ENCODE results near the gene AP1S2.
"Not testable (repeated sequence)": the region's sequence is repeated elsewhere in the genome, so short reads cannot be mapped to it uniquely, and the experiment has no call there.

Gene AP1S2

GRCh38 chrX:15881381-15881897 is 26.8 kb upstream of the AP1S2 start:
- H4K12ac ChIP-seq (ENCODE audit: low read depth, low read length) = no peak overlapping the region
- no peaks in the 10 kb centered on the region for H3K79me2 ChIP-seq (ENCODE audit: control insufficient read depth, insufficient read depth, low read length, poor library complexity)
- no peak overlapping the region for H4K91ac ChIP-seq (ENCODE audit: low read depth, low read length)
- H2AFZ ChIP-seq (ENCODE audit: insufficient read depth, low read length, poor library complexity) = no peak overlapping the region
- WGBS (ENCODE audit: extremely low coverage, insufficient coverage, insufficient read length) = no CpG with 5 or more reads among the region's 2 CpGs
- no peak overlapping the region for H2BK5ac ChIP-seq (ENCODE audit: low read depth, low read length, poor library complexity)
- no peak overlapping the region for H2BK120ac ChIP-seq (ENCODE audit: insufficient read depth, low read length, poor library complexity)
- no peak overlapping the region for H3K9ac ChIP-seq (ENCODE audit: low read length)
- H3K4me1 ChIP-seq (ENCODE audit: control insufficient read depth in 1 of 2, insufficient read depth in 2 of 2, low read length in 2 of 2) = no peaks in the 10 kb centered on the region
- no peak overlapping the region for H4K8ac ChIP-seq (ENCODE audit: low read depth, low read length)
- H3K9me3 ChIP-seq (ENCODE audit: insufficient read depth, low read depth, low read length) = no peaks in the 10 kb centered on the region
- no peaks in the 10 kb centered on the region for H3K36me3 ChIP-seq (ENCODE audit: control insufficient read depth in 1 of 2, insufficient read depth in 2 of 2, low read length in 2 of 2)
- no peak overlapping the region for H3K18ac ChIP-seq (ENCODE audit: low read length)
- H3K27me3 ChIP-seq (ENCODE audit: insufficient read depth, low read length) = no peaks in the 10 kb centered on the region
- no peak for DNase-seq
- no peak overlapping the region for H3K4ac ChIP-seq (ENCODE audit: low read depth, low read length)
- H2BK12ac ChIP-seq (ENCODE audit: low read length) = no peak overlapping the region
- H3K4me2 ChIP-seq (ENCODE audit: low read length) = no peak overlapping the region
- no peak overlapping the region for H3K14ac ChIP-seq (ENCODE audit: low read length)
- H3K23ac ChIP-seq (ENCODE audit: low read length) = no peak overlapping the region
- H2AK5ac ChIP-seq (ENCODE audit: low read length) = no peak overlapping the region
- no peak overlapping the region for H3K27ac ChIP-seq (ENCODE audit: low read depth, low read length)
- H3K79me1 ChIP-seq (ENCODE audit: low read length) = no peaks in the 10 kb centered on the region
- no peak overlapping the region for H3K4me3 ChIP-seq (ENCODE audit: low read depth, low read length)

- not testable (repeated sequence) for DNase-seq; H3K23ac ChIP-seq (ENCODE audit: low read length); H3K4me2 ChIP-seq (ENCODE audit: low read length); H4K8ac ChIP-seq (ENCODE audit: low read depth, low read length); H3K14ac ChIP-seq (ENCODE audit: low read length); H4K12ac ChIP-seq (ENCODE audit: low read depth, low read length); H3K4me1 ChIP-seq (ENCODE audit: control insufficient read depth in 1 of 2, insufficient read depth in 2 of 2, low read length in 2 of 2); H3K4ac ChIP-seq (ENCODE audit: low read depth, low read length); H3K27me3 ChIP-seq (ENCODE audit: insufficient read depth, low read length); H3K79me2 ChIP-seq (ENCODE audit: control insufficient read depth, insufficient read depth, low read length, poor library complexity); H2BK5ac ChIP-seq (ENCODE audit: low read depth, low read length, poor library complexity); H2BK12ac ChIP-seq (ENCODE audit: low read length); H3K36me3 ChIP-seq (ENCODE audit: control insufficient read depth in 1 of 2, insufficient read depth in 2 of 2, low read length in 2 of 2); H3K18ac ChIP-seq (ENCODE audit: low read length); H3K79me1 ChIP-seq (ENCODE audit: low read length); H2AK5ac ChIP-seq (ENCODE audit: low read length); H3K4me3 ChIP-seq (ENCODE audit: low read depth, low read length); H3K9me3 ChIP-seq (ENCODE audit: insufficient read depth, low read depth, low read length); H3K9ac ChIP-seq (ENCODE audit: low read length); H2BK120ac ChIP-seq (ENCODE audit: insufficient read depth, low read length, poor library complexity); H4K91ac ChIP-seq (ENCODE audit: low read depth, low read length); H3K27ac ChIP-seq (ENCODE audit: low read depth, low read length); H2AFZ ChIP-seq (ENCODE audit: insufficient read depth, low read length, poor library complexity)
- no CpG with 5 or more reads among the region's 1 CpG for WGBS (ENCODE audit: extremely low coverage, insufficient coverage, insufficient read length)
Measured at GRCh38 chrX:15877914-15878313, 23.3 kb upstream of the AP1S2 start.

GRCh38 chrX:15877380-15877779 is 22.8 kb upstream of the AP1S2 start:
- Histone ChIP-seq H2AFZ (ENCODE audit: insufficient read depth, low read length, poor library complexity) (no peak overlapping the region), H4K8ac (ENCODE audit: low read depth, low read length) (no peak overlapping the region), H3K79me2 (ENCODE audit: control insufficient read depth, insufficient read depth, low read length, poor library complexity) (no peaks in the 10 kb centered on the region), H2AK5ac (ENCODE audit: low read length) (no peak overlapping the region), H3K4me3 (ENCODE audit: low read depth, low read length) (no peak overlapping the region), H3K18ac (ENCODE audit: low read length) (no peak overlapping the region), H3K14ac (ENCODE audit: low read length) (no peak overlapping the region), H4K91ac (ENCODE audit: low read depth, low read length) (no peak overlapping the region), H2BK120ac (ENCODE audit: insufficient read depth, low read length, poor library complexity) (no peak overlapping the region), H2BK5ac (ENCODE audit: low read depth, low read length, poor library complexity) (no peak overlapping the region), H3K23ac (ENCODE audit: low read length) (no peak overlapping the region), H3K4ac (ENCODE audit: low read depth, low read length) (no peak overlapping the region), H3K4me1 (ENCODE audit: control insufficient read depth in 1 of 2, insufficient read depth in 2 of 2, low read length in 2 of 2) (no peaks in the 10 kb centered on the region), H3K27me3 (ENCODE audit: insufficient read depth, low read length) (no peaks in the 10 kb centered on the region), H3K79me1 (ENCODE audit: low read length) (no peaks in the 10 kb centered on the region), H2BK12ac (ENCODE audit: low read length) (no peak overlapping the region), H3K9ac (ENCODE audit: low read length) (no peak overlapping the region), H3K9me3 (ENCODE audit: insufficient read depth, low read depth, low read length) (no peaks in the 10 kb centered on the region), H3K4me2 (ENCODE audit: low read length) (no peak overlapping the region), H4K12ac (ENCODE audit: low read depth, low read length) (no peak overlapping the region), H3K27ac (ENCODE audit: low read depth, low read length) (no peak overlapping the region), H3K36me3 (ENCODE audit: control insufficient read depth in 1 of 2, insufficient read depth in 2 of 2, low read length in 2 of 2) (no peaks in the 10 kb centered on the region)
- no peak for DNase-seq
- no CpG with 5 or more reads among the region's 4 CpGs for WGBS (ENCODE audit: extremely low coverage, insufficient coverage, insufficient read length)

GRCh38 chrX:15874672-15875071 is 20.1 kb upstream of the AP1S2 start:
- no peak for DNase-seq
- Histone ChIP-seq H4K91ac (ENCODE audit: low read depth, low read length) (no peak overlapping the region), H3K4me3 (ENCODE audit: low read depth, low read length) (no peak overlapping the region), H3K14ac (ENCODE audit: low read length) (no peak overlapping the region), H3K4me1 (ENCODE audit: control insufficient read depth in 1 of 2, insufficient read depth in 2 of 2, low read length in 2 of 2) (no peaks in the 10 kb centered on the region), H3K79me2 (ENCODE audit: control insufficient read depth, insufficient read depth, low read length, poor library complexity) (no peaks in the 10 kb centered on the region), H4K12ac (ENCODE audit: low read depth, low read length) (no peak overlapping the region), H3K4ac (ENCODE audit: low read depth, low read length) (no peak overlapping the region), H3K23ac (ENCODE audit: low read length) (no peak overlapping the region), H2BK12ac (ENCODE audit: low read length) (no peak overlapping the region), H3K9ac (ENCODE audit: low read length) (no peak overlapping the region), H2AK5ac (ENCODE audit: low read length) (no peak overlapping the region), H3K9me3 (ENCODE audit: insufficient read depth, low read depth, low read length) (no peaks in the 10 kb centered on the region), H3K4me2 (ENCODE audit: low read length) (no peak overlapping the region), H4K8ac (ENCODE audit: low read depth, low read length) (no peak overlapping the region), H3K27ac (ENCODE audit: low read depth, low read length) (no peak overlapping the region), H2AFZ (ENCODE audit: insufficient read depth, low read length, poor library complexity) (no peak overlapping the region), H2BK120ac (ENCODE audit: insufficient read depth, low read length, poor library complexity) (no peak overlapping the region), H3K79me1 (ENCODE audit: low read length) (no peaks in the 10 kb centered on the region), H2BK5ac (ENCODE audit: low read depth, low read length, poor library complexity) (no peak overlapping the region), H3K27me3 (ENCODE audit: insufficient read depth, low read length) (no peaks in the 10 kb centered on the region), H3K18ac (ENCODE audit: low read length) (no peak overlapping the region), H3K36me3 (ENCODE audit: control insufficient read depth in 1 of 2, insufficient read depth in 2 of 2, low read length in 2 of 2) (no peaks in the 10 kb centered on the region)
- no CpG with 5 or more reads among the region's 3 CpGs for WGBS (ENCODE audit: extremely low coverage, insufficient coverage, insufficient read length)

Measured in trophoblast cell (in vitro differentiated cells and primary cell).